IMR-90 (cell line): ENCODE measurements around the gene OCLN. TPM values are rescaled to one million over a fixed set of nuclear protein-coding genes. Genes with fewer than 3 reads are reported as not detected.

Source experiments
- ATAC-seq: fragments of 200-7000 bp; cut with Tn5 transposase; 2 replicates; pipeline ENCODE4 v1.9.1; 2020; ENCODE audit warnings: low read depth, mild to moderate bottlenecking, moderate library complexity
- BruUV-seq: library from RNA; stranded (reverse); fragments of 400-500 nt; replicated peaks from 2 replicates; lab custom pipeline; 2021; lab: Mats Ljungman, UMichigan
- CTCF ChIA-PET: fragments of 300-600 bp; formaldehyde crosslinking; extraction: SDS; loops from one replicate; lab custom pipeline; 2021; ENCODE audit warnings: antibody characterized with exemption; lab: Yijun Ruan, JAX
- POLR2A ChIA-PET: fragments of 300-600 bp; sonication (Branson Sonifier 250); formaldehyde crosslinking; loops from one replicate; lab custom pipeline; 2022; ENCODE audit warnings: antibody characterized with exemption; ENCODE audit not compliant: unreplicated experiment; lab: Charles Lee
- DNase-seq: peaks from one replicate; pipeline ENCODE4 v3.0.0; 2013
- H2AFZ ChIP-seq: replicated peaks from 2 replicates; pipeline ENCODE3; 2013; ENCODE audit warnings: low read length, mild to moderate bottlenecking; ENCODE audit not compliant: poor library complexity
- H2AK5ac ChIP-seq: 2 replicates; pipeline ENCODE4 v1.6.1; 2013; ENCODE audit warnings: low read depth, low read length, inconsistent platforms
- H2AK9ac ChIP-seq: replicated peaks from 2 replicates; pipeline ENCODE3; 2013; ENCODE audit warnings: mild to moderate bottlenecking, low read depth, low read length, moderate library complexity; ENCODE audit not compliant: poor library complexity
- H2BK120ac ChIP-seq: 2 replicates; pipeline ENCODE4 v1.6.1; 2013; ENCODE audit warnings: low read depth, low read length, inconsistent platforms
- H2BK15ac ChIP-seq: 3 replicates; pipeline ENCODE4 v1.6.1; 2013; ENCODE audit warnings: low read depth, low read length, inconsistent platforms
- H2BK20ac ChIP-seq: 2 replicates; pipeline ENCODE4 v1.6.1; 2013; ENCODE audit warnings: low read depth, mild to moderate bottlenecking, inconsistent platforms, low read length, moderate library complexity
- H2BK5ac ChIP-seq: 2 replicates; pipeline ENCODE4 v1.6.1; 2013; ENCODE audit warnings: mild to moderate bottlenecking, low read depth, low read length, inconsistent platforms; ENCODE audit not compliant: poor library complexity, severe bottlenecking
- H3K14ac ChIP-seq: replicated peaks from 2 replicates; pipeline ENCODE4 v1.6.1; 2013; ENCODE audit warnings: low read depth, low read length, inconsistent platforms
- H3K18ac ChIP-seq: 2 replicates; pipeline ENCODE4 v1.6.1; 2013; ENCODE audit warnings: low read depth, low read length, control low read depth
- H3K23ac ChIP-seq: 2 replicates; pipeline ENCODE4 v1.6.1; 2013; ENCODE audit warnings: low read depth, low read length, inconsistent platforms
- H3K27ac ChIP-seq: 2 replicates; pipeline ENCODE4 v1.5.1; 2013; ENCODE audit warnings: mild to moderate bottlenecking, control low read depth, low read length; ENCODE audit not compliant: insufficient read depth
- H3K27me3 ChIP-seq: 2 replicates; pipeline ENCODE4 v1.6.1; 2013; ENCODE audit warnings: low read length; ENCODE audit not compliant: control insufficient read depth, insufficient read depth
- H3K36me3 ChIP-seq: 2 replicates; pipeline ENCODE4 v1.6.1; 2013; ENCODE audit warnings: low read length, mixed read lengths; ENCODE audit not compliant: control insufficient read depth, insufficient read depth
- H3K4ac ChIP-seq: 2 replicates; pipeline ENCODE4 v1.6.1; 2013; ENCODE audit warnings: low read depth, low read length, inconsistent platforms
- H3K4me1 ChIP-seq: 2 replicates; pipeline ENCODE4 v1.6.1; 2013; ENCODE audit warnings: low read length, mixed read lengths; ENCODE audit not compliant: control insufficient read depth, insufficient read depth
- H3K4me2 ChIP-seq: 2 replicates; pipeline ENCODE4 v1.6.1; 2013; ENCODE audit warnings: low read depth, mild to moderate bottlenecking, control low read depth, low read length, moderate library complexity
- H3K4me3 ChIP-seq: 2 replicates; pipeline ENCODE4 v1.5.1; 2013; ENCODE audit warnings: low read depth, mild to moderate bottlenecking, control low read depth, low read length, moderate library complexity; ENCODE audit not compliant: insufficient read depth
- H3K56ac ChIP-seq: 2 replicates; pipeline ENCODE4 v1.6.1; 2013; ENCODE audit warnings: low read length, inconsistent platforms; ENCODE audit not compliant: insufficient read depth; ENCODE audit errors: extremely low read depth
- H3K79me1 ChIP-seq, 2 experiments: 2 replicates each; pipeline ENCODE4 v1.6.1; 2013; ENCODE audit warnings: low read length in 2 of 2, inconsistent platforms in 1 of 2, low read depth in 1 of 2
- H3K9ac ChIP-seq: 2 replicates; pipeline ENCODE4 v1.6.1; 2013; ENCODE audit warnings: low read depth, low read length, control low read depth
- H3K9me1 ChIP-seq: 2 replicates; pipeline ENCODE4 v1.6.1; 2013; ENCODE audit warnings: low read length, inconsistent platforms; ENCODE audit not compliant: insufficient read depth
- H3K9me3 ChIP-seq: 2 replicates; pipeline ENCODE4 v1.6.1; 2013; ENCODE audit warnings: low read length; ENCODE audit not compliant: control insufficient read depth, insufficient read depth
- H4K20me1 ChIP-seq: 2 replicates; pipeline ENCODE4 v1.6.1; 2013; ENCODE audit warnings: low read length, inconsistent platforms; ENCODE audit not compliant: insufficient read depth
- H4K5ac ChIP-seq: 2 replicates; pipeline ENCODE4 v1.6.1; 2013; ENCODE audit warnings: mild to moderate bottlenecking, low read depth, low read length, control low read depth
- H4K8ac ChIP-seq, 2 experiments: 2 replicates each; pipeline ENCODE4 v1.6.1; 2013; ENCODE audit warnings: low read depth in 2 of 2, low read length in 2 of 2, control low read depth in 1 of 2, inconsistent platforms in 1 of 2
- H4K91ac ChIP-seq: 2 replicates; pipeline ENCODE4 v1.6.1; 2013; ENCODE audit warnings: low read depth, low read length, inconsistent platforms; ENCODE audit not compliant: insufficient read depth
- FOS ChIP-seq: fragments of 150-350 bp; IDR thresholded peaks from 2 replicates; pipeline ENCODE4 v1.6.1; 2016; ENCODE audit warnings: low read depth, low read length
- RCOR1 ChIP-seq: IDR thresholded peaks from 2 replicates; pipeline ENCODE4 v1.6.1; 2012; ENCODE audit warnings: mild to moderate bottlenecking, low read length, improper control_type of control experiment; ENCODE audit not compliant: insufficient replicate concordance
- WGBS, 2 experiments: methylation state at CpG; one replicate each; pipeline versions ENCODE4 v1.1.5 to v1.1.7; 2013; ENCODE audit warnings: missing lambda C conversion rate in 2 of 2; ENCODE audit not compliant: insufficient read length in 1 of 2; ENCODE audit errors: extremely low coverage in 2 of 2; 5-methylcytosine and 5-hydroxymethylcytosine counted together
- dilution Hi-C: fragments of 300-500 bp; cut with HindIII; formaldehyde crosslinking; loops from one replicate; pipeline ENCODE4 v1.14.3; 2018; ENCODE audit warnings: low sequenced_read_pairs; ENCODE audit not compliant: unreplicated experiment
- in situ Hi-C: fragments of 300-500 bp; cut with MboI; formaldehyde crosslinking; loops from 3 replicates; pipeline ENCODE4 v1.14.3; 2019; ENCODE audit warnings: low sequenced_read_pairs, inconsistent platforms, mixed read lengths
- intact Hi-C: fragments of 100-400 bp; cut with micrococcal nuclease; formaldehyde crosslinking; loops from 2 replicates; pipeline ENCODE4 v1.10.0; 2022
- polyA plus RNA-seq, 3 experiments: library from polyadenylated mRNA; depleted of rRNA; stranded (reverse); fragments of >200 nt; gene quantifications; 2 replicates each; pipeline ENCODE4 v1.2.3, GENCODE V29; 2012; ENCODE audit warnings: low replicate concordance in 1 of 3
- total RNA-seq: library from RNA; depleted of rRNA; stranded (reverse); fragments of >200 nt; gene quantifications from 2 replicates; pipeline ENCODE4 v1.2.3, GENCODE V29; 2012
- TF ChIP-seq, protein P1 (sequence below): fragments of 150-350 bp; IDR thresholded peaks from 2 replicates; pipeline ENCODE4 v1.6.1; 2016; ENCODE audit warnings: low read depth, mild to moderate bottlenecking, low read length, moderate library complexity, borderline replicate concordance

Gene OCLN
- total and polyA plus RNA-seq, 2 of the 4 experiments (the other 2 are of a cell fraction), result 0.72 to 0.99 TPM

DNA sequence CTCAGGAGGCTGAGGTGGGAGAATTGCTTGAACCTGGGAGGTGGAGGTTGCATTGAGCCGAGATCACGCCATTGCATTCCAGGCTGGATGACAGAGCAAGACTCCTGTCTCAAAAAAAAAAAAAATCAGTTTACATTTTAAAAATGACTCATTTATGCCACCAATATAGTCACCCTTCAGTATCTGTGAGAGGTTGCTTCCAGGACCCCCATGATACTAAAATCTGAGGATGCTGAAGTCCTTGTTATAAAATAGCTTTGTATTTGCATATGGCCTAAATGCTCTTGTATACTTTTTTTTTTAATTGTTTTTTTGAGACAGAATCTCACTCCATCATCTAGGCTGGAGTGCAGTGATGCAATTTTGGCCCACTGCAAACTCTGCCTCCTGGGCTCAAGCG lies 5.8 kb downstream of the OCLN start:
- Histone ChIP-seq H3K56ac (no peak overlapping the region), H3K14ac (no peak overlapping the region), H3K9me1 (peaks cover 8% of the 10 kb centered on the region; the same call in 1 of the 2 replicates), H2BK15ac (no peak overlapping the region), H3K36me3 (no peaks in the 10 kb centered on the region), H3K27ac (no peak overlapping the region), H3K18ac (no peak overlapping the region), H3K23ac (no peak overlapping the region), H3K79me1 (no peaks in the 10 kb centered on the region), H3K9me3 (no peaks in the 10 kb centered on the region), H4K5ac (no peak overlapping the region), H2AK9ac (no peak overlapping the region), H2BK20ac (no peak overlapping the region), H3K4me3 (no peak overlapping the region), H2AFZ (no peak overlapping the region), H2BK5ac (no peak overlapping the region), H3K4me1 (peaks cover 5% of the 10 kb centered on the region; the same call in 1 of the 2 replicates), H4K20me1 (no peaks in the 10 kb centered on the region), H3K27me3 (peaks cover 22% of the 10 kb centered on the region), H2BK120ac (no peak overlapping the region), H4K91ac (no peak overlapping the region), H3K4ac (no peak overlapping the region), H3K9ac (no peak overlapping the region), H3K4me2 (no peak overlapping the region), H2AK5ac (no peak overlapping the region), H4K8ac (no peak overlapping the region)
- ATAC-seq (no peak), DNase-seq (no peak)
- ChIA-PET CTCF (interaction anchor here (0.6 kb wide), 1 partner anchor 15 kb away, joined by 5 read pairs; no protein-coding TSS in a partner anchor), POLR2A (no interaction called here)
- in situ Hi-C loops (no loop called here), dilution Hi-C loops (no loop called here), intact Hi-C loops (loop anchor here (10.0 kb wide), 1 partner anchor 54 kb away; no protein-coding TSS in a partner anchor)
- BruUV-seq, result no TSS peak
- TF ChIP-seq FOS (no peak), RCOR1 (no peak)
- TF ChIP-seq, protein P1, sequence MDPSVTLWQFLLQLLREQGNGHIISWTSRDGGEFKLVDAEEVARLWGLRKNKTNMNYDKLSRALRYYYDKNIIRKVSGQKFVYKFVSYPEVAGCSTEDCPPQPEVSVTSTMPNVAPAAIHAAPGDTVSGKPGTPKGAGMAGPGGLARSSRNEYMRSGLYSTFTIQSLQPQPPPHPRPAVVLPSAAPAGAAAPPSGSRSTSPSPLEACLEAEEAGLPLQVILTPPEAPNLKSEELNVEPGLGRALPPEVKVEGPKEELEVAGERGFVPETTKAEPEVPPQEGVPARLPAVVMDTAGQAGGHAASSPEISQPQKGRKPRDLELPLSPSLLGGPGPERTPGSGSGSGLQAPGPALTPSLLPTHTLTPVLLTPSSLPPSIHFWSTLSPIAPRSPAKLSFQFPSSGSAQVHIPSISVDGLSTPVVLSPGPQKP, result no peak
- WGBS, 2 experiments, result no CpG with 5 or more reads among the region's 3 CpGs
